Measurements from ENCODE around the gene REV1.

GRCh38 chr2:99450199-99450598, 39.6 kb downstream of the REV1 start:
- TF ChIP-seq POLR2A (IDR thresholded peaks at IDR 0.05) = no peak
- no peak for TF ChIP-seq CTCF (IDR thresholded peaks at IDR 0.05 in 4 of 5, conservative IDR thresholded peaks at IDR 0.05 in 1 of 5)
